HCT116 (cell line): ENCODE data around the gene GTPBP10.

ENCODE experiments used
- ELF1 ChIP-seq: IDR thresholded peaks from 2 replicates; pipeline ENCODE4 v1.6.1; 2012; ENCODE audit warnings: low read depth, borderline replicate concordance
- FOSL1 ChIP-seq: IDR thresholded peaks from 2 replicates; pipeline ENCODE4 v1.6.1; 2012; ENCODE audit warnings: low read depth
- JUND ChIP-seq: IDR thresholded peaks from 2 replicates; pipeline ENCODE4 v1.6.1; 2012
- POLR2A ChIP-seq: IDR thresholded peaks from 2 replicates; pipeline ENCODE4 v1.7.0; 2011; ENCODE audit warnings: borderline replicate concordance; ENCODE audit not compliant: insufficient read depth, insufficient read length; ENCODE audit errors: extremely low read depth
- POLR2AphosphoS5 ChIP-seq: IDR thresholded peaks from 2 replicates; pipeline ENCODE4 v1.6.1; 2011; ENCODE audit warnings: mild to moderate bottlenecking, low read depth, low read length, moderate library complexity
- RAD21 ChIP-seq: IDR thresholded peaks from 2 replicates; pipeline ENCODE4 v1.6.1; 2012; ENCODE audit warnings: low read depth, mild to moderate bottlenecking
- SP1 ChIP-seq: IDR thresholded peaks from 2 replicates; pipeline ENCODE4 v1.6.1; 2012; ENCODE audit warnings: low read depth
- ZFX ChIP-seq: fragments of 450-650 bp; IDR thresholded peaks from 2 replicates; pipeline ENCODE4 v1.6.1; 2017
- ZNF274 ChIP-seq: fragments of 200-500 bp; sonication (Bioruptor generic); IDR thresholded peaks from 2 replicates; pipeline ENCODE4 v1.6.1; 2014; ENCODE audit warnings: mild to moderate bottlenecking, low read depth, low read length, inconsistent platforms
- TF ChIP-seq, protein P1 (sequence below), 3 experiments: fragments of 200-600 bp in 1 of 3; sonication (generic) in 1 of 3; IDR thresholded peaks in 2 of 3; conservative IDR thresholded peaks in 1 of 3; 2 replicates each; pipeline ENCODE4 v1.5.1; 2012 to 2017; ENCODE audit warnings: low read depth in 2 of 3, low read length in 2 of 3, antibody characterized with exemption in 1 of 3, borderline replicate concordance in 1 of 3, control low read depth in 1 of 3, mild to moderate bottlenecking in 1 of 3, mixed read lengths in 1 of 3, mixed run types in 1 of 3, moderate library complexity in 1 of 3; ENCODE audit not compliant: insufficient read depth in 1 of 3

DNA sequence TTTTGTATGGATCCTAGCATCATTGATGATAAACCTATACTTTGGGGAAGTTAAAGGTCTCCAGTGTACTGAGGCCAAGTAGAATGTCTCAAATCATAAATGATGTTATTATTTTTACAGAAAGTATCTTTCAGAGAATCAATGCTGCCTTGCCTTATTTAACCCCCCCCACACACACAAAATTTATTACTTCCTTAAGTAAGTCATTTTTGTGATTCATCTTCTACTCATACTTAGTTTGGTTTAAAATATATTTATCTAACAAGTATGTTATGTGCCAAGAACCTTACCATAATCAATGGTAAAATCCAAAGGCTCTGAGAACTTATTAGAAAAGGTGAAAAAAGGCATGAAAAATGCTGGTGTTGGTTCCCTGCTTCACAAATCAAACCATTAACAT lies 37.9 kb downstream of the GTPBP10 start:
- TF ChIP-seq, protein P1, sequence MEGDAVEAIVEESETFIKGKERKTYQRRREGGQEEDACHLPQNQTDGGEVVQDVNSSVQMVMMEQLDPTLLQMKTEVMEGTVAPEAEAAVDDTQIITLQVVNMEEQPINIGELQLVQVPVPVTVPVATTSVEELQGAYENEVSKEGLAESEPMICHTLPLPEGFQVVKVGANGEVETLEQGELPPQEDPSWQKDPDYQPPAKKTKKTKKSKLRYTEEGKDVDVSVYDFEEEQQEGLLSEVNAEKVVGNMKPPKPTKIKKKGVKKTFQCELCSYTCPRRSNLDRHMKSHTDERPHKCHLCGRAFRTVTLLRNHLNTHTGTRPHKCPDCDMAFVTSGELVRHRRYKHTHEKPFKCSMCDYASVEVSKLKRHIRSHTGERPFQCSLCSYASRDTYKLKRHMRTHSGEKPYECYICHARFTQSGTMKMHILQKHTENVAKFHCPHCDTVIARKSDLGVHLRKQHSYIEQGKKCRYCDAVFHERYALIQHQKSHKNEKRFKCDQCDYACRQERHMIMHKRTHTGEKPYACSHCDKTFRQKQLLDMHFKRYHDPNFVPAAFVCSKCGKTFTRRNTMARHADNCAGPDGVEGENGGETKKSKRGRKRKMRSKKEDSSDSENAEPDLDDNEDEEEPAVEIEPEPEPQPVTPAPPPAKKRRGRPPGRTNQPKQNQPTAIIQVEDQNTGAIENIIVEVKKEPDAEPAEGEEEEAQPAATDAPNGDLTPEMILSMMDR (IDR thresholded peaks at IDR 0.05 in 2 of 3, conservative IDR thresholded peaks at IDR 0.05 in 1 of 3; ENCODE audit: borderline replicate concordance in 1 of 3, insufficient read depth in 1 of 3, low read depth in 2 of 3, low read length in 2 of 3): no peak
- no peak for TF ChIP-seq ZFX
- no peak for TF ChIP-seq RAD21
- no peak for TF ChIP-seq POLR2AphosphoS5
- no peak for TF ChIP-seq SP1
- TF ChIP-seq POLR2A: no peak
- TF ChIP-seq JUND: no peak
- TF ChIP-seq FOSL1: no peak
- no peak for TF ChIP-seq ZNF274
- no peak for TF ChIP-seq ELF1
